Measurements from ENCODE around the gene GTF3C5. TPM values are rescaled to one million over a fixed set of nuclear protein-coding genes. Genes with fewer than 3 reads are reported as not detected.
A peak's percentile ranks its signal among the peaks of the same experiment; 100 is the strongest.

GTF3C5 gene
- total and polyA plus RNA-seq, 9 of the 15 experiments (the other 6 are each of a cell fraction or from before 2014, with no cell fraction given): 3.8 to 118 (median 83.7) TPM

GRCh38 chr9:132998831-132999635 lies 31.8 kb upstream of the GTF3C5 start (continued):
- TF ChIP-seq POLR3G (IDR thresholded peaks at IDR 0.05; ENCODE audit: extremely low read depth, insufficient read length, insufficient replicate concordance): no peak
- peak; percentile 94 for TF ChIP-seq TEAD4 (IDR thresholded peaks at IDR 0.05; ENCODE audit: low read length)
- TF ChIP-seq TEAD4 (CRISPR knock-in tag; IDR thresholded peaks at IDR 0.05; ENCODE audit: borderline replicate concordance): no peak
- TF ChIP-seq ZNF445 (CRISPR knock-in tag; IDR thresholded peaks at IDR 0.05; ENCODE audit: low read depth): no peak
- no peak for TF ChIP-seq ATF1 (CRISPR knock-in tag; IDR thresholded peaks at IDR 0.05)
- TF ChIP-seq ATF1 (tag; IDR thresholded peaks at IDR 0.05): 0 out of 2 replicates have a peak, but pooled peaks have one; percentile 29
- TF ChIP-seq ZHX1 (conservative IDR thresholded peaks at IDR 0.05; ENCODE audit: low read length): no peak
- no peak for TF ChIP-seq HMG20A (CRISPR knock-in tag; conservative IDR thresholded peaks at IDR 0.05)
- TF ChIP-seq SIN3A (IDR thresholded peaks at IDR 0.05; ENCODE audit: borderline replicate concordance in 2 of 2, control insufficient read depth in 1 of 2, low read depth in 2 of 2, low read length in 2 of 2): no peak
- TF ChIP-seq LCOR (CRISPR knock-in tag; IDR thresholded peaks at IDR 0.05): peak; percentile 62; the same call in 1 of the 2 replicates
- TF ChIP-seq RNF2 (IDR thresholded peaks at IDR 0.05): peak; percentile 86
- TF ChIP-seq NR2C2 (CRISPR knock-in tag; IDR thresholded peaks at IDR 0.05): no peak
- TF ChIP-seq NR2C2 (tag; IDR thresholded peaks at IDR 0.05): no peak
- no peak for TF ChIP-seq ZNF644 (tag; IDR thresholded peaks at IDR 0.05; ENCODE audit: low read depth)
- peak; percentile 92 for TF ChIP-seq NFIC (IDR thresholded peaks at IDR 0.05)
- TF ChIP-seq, protein P1, sequence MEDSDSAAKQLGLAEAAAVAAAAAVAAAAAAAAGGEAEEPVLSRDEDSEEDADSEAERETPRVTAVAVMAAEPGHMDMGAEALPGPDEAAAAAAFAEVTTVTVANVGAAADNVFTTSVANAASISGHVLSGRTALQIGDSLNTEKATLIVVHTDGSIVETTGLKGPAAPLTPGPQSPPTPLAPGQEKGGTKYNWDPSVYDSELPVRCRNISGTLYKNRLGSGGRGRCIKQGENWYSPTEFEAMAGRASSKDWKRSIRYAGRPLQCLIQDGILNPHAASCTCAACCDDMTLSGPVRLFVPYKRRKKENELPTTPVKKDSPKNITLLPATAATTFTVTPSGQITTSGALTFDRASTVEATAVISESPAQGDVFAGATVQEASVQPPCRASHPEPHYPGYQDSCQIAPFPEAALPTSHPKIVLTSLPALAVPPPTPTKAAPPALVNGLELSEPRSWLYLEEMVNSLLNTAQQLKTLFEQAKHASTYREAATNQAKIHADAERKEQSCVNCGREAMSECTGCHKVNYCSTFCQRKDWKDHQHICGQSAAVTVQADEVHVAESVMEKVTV (CRISPR knock-in tag; IDR thresholded peaks at IDR 0.05): no peak
- peak; percentile 97 for TF ChIP-seq GATAD2A (IDR thresholded peaks at IDR 0.05)
- TF ChIP-seq SMARCA5 (IDR thresholded peaks at IDR 0.05): no peak
- 0 out of 2 replicates have a peak, but pooled peaks have one; percentile 29 for TF ChIP-seq POLR2G (IDR thresholded peaks at IDR 0.05; ENCODE audit: low read depth, low read length)
- TF ChIP-seq GTF2A2 (tag; IDR thresholded peaks at IDR 0.05): no peak
- no peak for TF ChIP-seq HOXB6 (CRISPR knock-in tag; IDR thresholded peaks at IDR 0.05; ENCODE audit: borderline replicate concordance)
- TF ChIP-seq, protein P2, sequence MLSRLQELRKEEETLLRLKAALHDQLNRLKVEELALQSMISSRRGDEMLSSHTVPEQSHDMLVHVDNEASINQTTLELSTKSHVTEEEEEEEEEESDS (CRISPR knock-in tag; IDR thresholded peaks at IDR 0.05): no peak
- no peak for TF ChIP-seq PHF8 (IDR thresholded peaks at IDR 0.05; ENCODE audit: borderline replicate concordance, low read length)
- TF ChIP-seq TGIF2 (CRISPR knock-in tag; IDR thresholded peaks at IDR 0.05): no peak
- TF ChIP-seq BACH1 (tag; IDR thresholded peaks at IDR 0.05): no peak
- no peak; the same call in 1 of the 2 replicates for TF ChIP-seq ELF4 (CRISPR knock-in tag; IDR thresholded peaks at IDR 0.05)
- TF ChIP-seq TEAD1 (CRISPR knock-in tag; IDR thresholded peaks at IDR 0.05): peak; percentile 64 to 71; a peak in 3 of 4 replicates
